Uterus (tissue), 4 donors: ENCODE data around the gene YJEFN3. TPM values are rescaled to one million over a fixed set of nuclear protein-coding genes. Genes with fewer than 3 reads are reported as not detected.

Experiments used
- DNase-seq, 2 donors: peaks; one replicate each; pipeline ENCODE4 v3.0.0-alpha.2; 2019 to 2020
- H3K27ac ChIP-seq, 2 donors: fragments of 200-600 bp; sonication (generic); 1 replicate in 1 of 2; 2 replicates in 1 of 2; pipeline ENCODE4 v1.5.1; 2016 to 2018
- H3K27me3 ChIP-seq, 2 donors: fragments of 200-600 bp; sonication (generic); one replicate each; pipeline ENCODE4 v1.5.1; 2018 to 2019; ENCODE audit warnings: control low read depth in 1 of 2
- H3K36me3 ChIP-seq, 2 donors: fragments of 200-600 bp; sonication (generic); one replicate each; pipeline ENCODE4 v1.5.1; 2019; ENCODE audit warnings: control low read depth in 1 of 2
- H3K4me1 ChIP-seq, 2 donors: fragments of 200-600 bp; sonication (generic); one replicate each; pipeline ENCODE4 v1.5.1; 2018 to 2019; ENCODE audit warnings: control low read depth in 1 of 2
- H3K4me3 ChIP-seq, 2 donors: fragments of 200-600 bp; sonication (generic); 1 replicate in 1 of 2; 2 replicates in 1 of 2; pipeline ENCODE4 v1.5.1; 2018 to 2019; ENCODE audit warnings: mild to moderate bottlenecking in 1 of 2
- H3K9me3 ChIP-seq, 2 donors: fragments of 200-600 bp; sonication (generic); one replicate each; pipeline ENCODE4 v1.5.1; 2019; ENCODE audit warnings: control low read depth in 1 of 2
- POLR2A ChIP-seq, 2 donors: fragments of 450-650 bp; IDR thresholded peaks; one replicate each; pipeline ENCODE4 v1.6.1; 2016; ENCODE audit warnings: antibody characterized with exemption in 2 of 2, mild to moderate bottlenecking in 1 of 2, moderate library complexity in 1 of 2
- intact Hi-C: fragments of 100-400 bp; cut with DNase I; formaldehyde crosslinking; loops from one replicate; pipeline ENCODE4 v1.15.1; 2023; ENCODE audit warnings: low total_unique reads
- total RNA-seq, 4 donors: library from RNA; depleted of rRNA in 3 of 4; stranded (reverse); fragments of >200 nt in 3 of 4; gene quantifications; one replicate each; pipeline versions ENCODE4 v1.1.0 to v1.2.4, GENCODE V29; 2014 to 2023
- TF ChIP-seq, protein P1 (sequence below), 4 experiments: fragments of 200-600 bp in 2 of 4; fragments of 450-650 bp in 2 of 4; sonication (generic) in 2 of 4; IDR thresholded peaks; one replicate each; pipeline ENCODE4 v1.5.1; 2016 to 2019; ENCODE audit warnings: antibody characterized with exemption in 4 of 4, mild to moderate bottlenecking in 2 of 4, moderate library complexity in 1 of 4
- donor health status: DM: yes; HTN: yes; CAD: no.

YJEFN3 gene
- total RNA-seq, 4 donors from 2014 or later: 1.5 to 6.8 (median 2.9) TPM; not detected in 1

DNA sequence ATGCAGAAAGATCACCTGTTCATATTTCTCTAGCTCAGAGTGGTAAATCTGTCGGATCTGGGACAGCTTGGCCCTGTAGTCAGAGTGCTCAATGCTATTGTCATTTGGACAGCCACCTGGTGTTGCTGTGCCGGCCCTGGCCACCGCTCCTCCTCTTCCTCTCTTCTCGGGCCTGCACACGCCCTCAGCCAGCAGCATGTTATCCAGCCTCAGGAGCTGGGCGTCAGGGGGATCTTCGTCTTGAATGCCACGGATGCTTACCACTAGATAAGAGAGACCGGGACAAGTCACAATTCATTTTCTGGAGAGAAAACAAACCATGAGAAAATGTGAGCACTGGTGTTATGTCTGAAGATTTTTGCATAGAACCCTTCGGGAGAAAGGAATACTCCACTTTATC lies 41.9 kb downstream of the YJEFN3 start:
- no peaks in the 10 kb centered on the region for H3K9me3 ChIP-seq
- no peak for DNase-seq
- no peak overlapping the region for H3K27ac ChIP-seq
- H3K4me3 ChIP-seq: no peak overlapping the region
- no peaks in the 10 kb centered on the region for H3K36me3 ChIP-seq
- TF ChIP-seq POLR2A (IDR thresholded peaks at IDR 0.05): no peak
- TF ChIP-seq, protein P1, sequence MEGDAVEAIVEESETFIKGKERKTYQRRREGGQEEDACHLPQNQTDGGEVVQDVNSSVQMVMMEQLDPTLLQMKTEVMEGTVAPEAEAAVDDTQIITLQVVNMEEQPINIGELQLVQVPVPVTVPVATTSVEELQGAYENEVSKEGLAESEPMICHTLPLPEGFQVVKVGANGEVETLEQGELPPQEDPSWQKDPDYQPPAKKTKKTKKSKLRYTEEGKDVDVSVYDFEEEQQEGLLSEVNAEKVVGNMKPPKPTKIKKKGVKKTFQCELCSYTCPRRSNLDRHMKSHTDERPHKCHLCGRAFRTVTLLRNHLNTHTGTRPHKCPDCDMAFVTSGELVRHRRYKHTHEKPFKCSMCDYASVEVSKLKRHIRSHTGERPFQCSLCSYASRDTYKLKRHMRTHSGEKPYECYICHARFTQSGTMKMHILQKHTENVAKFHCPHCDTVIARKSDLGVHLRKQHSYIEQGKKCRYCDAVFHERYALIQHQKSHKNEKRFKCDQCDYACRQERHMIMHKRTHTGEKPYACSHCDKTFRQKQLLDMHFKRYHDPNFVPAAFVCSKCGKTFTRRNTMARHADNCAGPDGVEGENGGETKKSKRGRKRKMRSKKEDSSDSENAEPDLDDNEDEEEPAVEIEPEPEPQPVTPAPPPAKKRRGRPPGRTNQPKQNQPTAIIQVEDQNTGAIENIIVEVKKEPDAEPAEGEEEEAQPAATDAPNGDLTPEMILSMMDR (IDR thresholded peaks at IDR 0.05): no peak
- H3K27me3 ChIP-seq: no peaks in the 10 kb centered on the region
- intact Hi-C loops: no loop called here
- H3K4me1 ChIP-seq: no peaks in the 10 kb centered on the region

DNA sequence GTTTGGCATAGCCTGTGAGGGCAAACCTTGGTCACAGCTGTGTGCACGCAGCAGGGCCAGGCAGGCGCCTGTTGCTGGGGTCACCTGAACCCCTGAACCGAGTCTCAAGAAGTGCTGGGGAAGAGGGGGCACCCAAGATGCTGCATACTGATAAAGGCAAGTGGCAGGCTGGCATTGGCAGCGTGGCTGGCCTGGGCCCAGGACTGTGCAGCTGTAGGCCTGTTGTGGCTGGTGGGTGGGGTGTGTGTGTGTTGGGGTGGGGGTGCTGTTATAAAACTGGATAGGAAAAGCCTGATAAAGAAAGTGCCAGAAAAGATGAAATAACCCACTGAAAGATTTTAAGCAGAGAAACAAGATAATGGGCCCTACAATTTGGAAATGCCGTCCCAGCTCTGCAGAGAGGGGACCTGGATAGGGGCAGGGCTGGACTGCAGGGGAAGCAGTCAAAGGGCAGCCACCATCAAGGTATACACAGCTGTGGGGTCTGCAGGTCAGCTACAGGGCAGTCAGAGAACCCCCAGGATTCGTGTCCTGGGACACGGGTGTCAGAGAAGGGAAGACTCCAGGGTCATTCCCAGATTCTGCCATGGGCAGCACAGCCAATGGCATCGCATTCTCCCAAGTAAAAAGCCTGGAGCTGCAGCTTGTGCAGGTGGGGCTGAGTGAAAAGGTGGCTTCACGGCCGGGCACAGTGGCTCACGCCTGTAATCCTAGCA lies 42.5 kb downstream of the YJEFN3 start:
- Histone ChIP-seq H3K27me3 (no peaks in the 10 kb centered on the region), H3K36me3 (no peaks in the 10 kb centered on the region), H3K9me3 (no peaks in the 10 kb centered on the region), H3K27ac (no peak overlapping the region), H3K4me1 (no peaks in the 10 kb centered on the region), H3K4me3 (no peak overlapping the region)
- DNase-seq: no peak
- intact Hi-C loops: no loop called here
- TF ChIP-seq POLR2A (IDR thresholded peaks at IDR 0.05): no peak
- TF ChIP-seq, protein P1 (IDR thresholded peaks at IDR 0.05): no peak

DNA sequence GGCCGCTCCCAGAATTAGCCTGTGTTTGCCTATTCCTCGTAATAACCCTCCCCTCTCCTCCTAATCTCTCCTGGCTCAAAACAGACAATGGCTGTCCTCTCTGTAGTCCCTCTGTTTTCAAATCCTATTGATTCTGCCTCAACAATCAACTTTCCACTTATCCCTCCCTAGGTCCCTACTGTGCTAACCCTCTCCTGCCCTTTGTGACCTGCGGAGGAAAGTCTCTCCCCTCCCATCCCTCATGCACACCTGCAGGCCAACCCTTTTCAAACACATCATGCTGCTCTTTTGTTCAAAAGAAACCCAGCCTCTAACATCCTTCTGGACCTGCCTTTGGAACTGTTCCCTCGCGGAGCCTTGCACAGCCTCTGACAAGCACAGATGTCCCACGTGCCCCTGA lies 46.7 kb downstream of the YJEFN3 start:
- Histone ChIP-seq H3K27ac (no peak overlapping the region), H3K9me3 (no peaks in the 10 kb centered on the region), H3K27me3 (no peaks in the 10 kb centered on the region), H3K4me1 (no peaks in the 10 kb centered on the region), H3K36me3 (no peaks in the 10 kb centered on the region), H3K4me3 (no peak overlapping the region)
- intact Hi-C loops: no loop called here
- DNase-seq: no peak
- no peak for TF ChIP-seq POLR2A (IDR thresholded peaks at IDR 0.05)
- TF ChIP-seq, protein P1 (IDR thresholded peaks at IDR 0.05): no peak

DNA sequence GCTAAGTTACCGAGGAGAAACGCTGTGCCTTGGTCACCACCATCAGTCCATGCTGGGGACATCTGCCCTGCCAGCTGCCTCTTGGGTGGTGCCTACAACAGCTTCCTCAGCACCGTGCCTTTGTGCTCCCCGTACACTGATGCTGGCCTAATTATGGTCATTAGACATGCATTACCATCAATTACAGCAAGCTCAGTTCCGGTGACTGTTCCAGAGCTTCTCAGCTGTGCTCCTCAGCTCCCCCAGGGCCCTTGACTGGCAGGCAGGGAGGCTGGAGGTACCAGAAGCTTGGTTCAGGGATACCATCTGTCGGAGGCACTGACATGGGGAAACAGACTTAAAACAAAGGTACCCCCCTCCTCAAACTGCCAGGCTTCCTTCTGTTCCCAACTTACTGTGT lies 49.5 kb downstream of the YJEFN3 start:
- no peaks in the 10 kb centered on the region for H3K36me3 ChIP-seq
- H3K4me1 ChIP-seq: no peaks in the 10 kb centered on the region
- H3K27ac ChIP-seq: no peak overlapping the region
- intact Hi-C loops: no loop called here
- H3K9me3 ChIP-seq: no peaks in the 10 kb centered on the region
- no peaks in the 10 kb centered on the region for H3K27me3 ChIP-seq
- H3K4me3 ChIP-seq: no peak overlapping the region
- no peak for DNase-seq
- TF ChIP-seq POLR2A (IDR thresholded peaks at IDR 0.05): no peak
- TF ChIP-seq, protein P1 (IDR thresholded peaks at IDR 0.05): no peak

DNA sequence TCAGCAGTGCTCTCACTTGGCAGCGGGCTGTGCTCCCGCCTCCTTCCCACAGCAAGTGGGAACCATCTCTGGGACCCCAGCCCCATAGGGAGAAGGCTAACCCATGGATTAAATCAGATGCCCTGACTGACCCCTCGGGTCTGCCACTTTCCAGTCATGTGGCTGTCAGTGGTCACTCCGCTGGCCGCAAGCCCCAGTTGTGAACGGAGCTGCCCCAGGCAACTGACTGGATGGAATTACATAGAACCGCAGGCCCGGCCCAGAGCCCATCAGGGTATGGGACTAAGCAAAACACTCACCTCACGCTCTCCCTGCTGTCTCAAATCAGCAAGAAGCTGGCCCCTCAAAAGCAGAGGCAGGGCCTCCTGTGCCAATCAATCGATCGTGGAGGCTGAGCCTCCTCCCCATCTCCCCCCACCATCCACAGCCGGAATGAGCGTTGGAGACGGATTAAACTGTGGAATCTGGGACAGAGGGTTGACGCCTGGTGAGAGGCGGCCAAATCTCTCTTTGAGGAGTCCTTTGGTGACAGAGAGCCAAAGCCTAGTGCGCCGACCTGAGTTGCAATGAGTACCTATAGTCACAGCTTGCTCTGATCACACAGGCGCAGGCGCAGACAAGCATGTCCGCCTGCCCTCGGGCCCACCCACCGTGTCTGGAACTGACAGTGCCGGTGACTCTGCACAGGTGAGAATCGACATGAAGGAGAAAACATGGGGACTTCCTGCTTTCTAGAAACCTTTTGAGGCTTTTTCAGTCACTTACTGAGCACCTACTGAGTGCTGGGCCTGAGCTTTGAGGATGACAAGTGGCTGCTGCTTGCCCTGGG lies 51.0 kb downstream of the YJEFN3 start:
- intact Hi-C loops: no loop called here
- H3K4me3 ChIP-seq: no peak overlapping the region
- no peak for DNase-seq
- no peaks in the 10 kb centered on the region for H3K9me3 ChIP-seq
- H3K27me3 ChIP-seq: no peaks in the 10 kb centered on the region
- H3K36me3 ChIP-seq: no peaks in the 10 kb centered on the region
- no peak overlapping the region for H3K27ac ChIP-seq
- TF ChIP-seq POLR2A (IDR thresholded peaks at IDR 0.05): no peak
- TF ChIP-seq, protein P1 (IDR thresholded peaks at IDR 0.05): no peak
- no peaks in the 10 kb centered on the region for H3K4me1 ChIP-seq
